HepG2 (cell line): ENCODE results near the gene BBS12. TPM values are rescaled to one million over a fixed set of nuclear protein-coding genes. Genes with fewer than 3 reads are reported as not detected.
A peak's percentile ranks its signal among the peaks of the same experiment; 100 is the strongest.

Experiments used
- ATAC-seq: fragments of 200-7000 bp; cut with Tn5 transposase; 3 replicates; pipeline ENCODE4 v1.9.1; 2020; ENCODE audit warnings: mild to moderate bottlenecking, moderate library complexity
- BruUV-seq: library from RNA; stranded (reverse); fragments of 400-500 nt; replicated peaks from 2 replicates; lab custom pipeline; 2021; lab: Mats Ljungman, UMichigan
- CTCF ChIA-PET: fragments of 300-600 bp; formaldehyde crosslinking; extraction: SDS; loops from one replicate; lab custom pipeline; 2021; ENCODE audit warnings: low total read pairs, inconsistent platforms, low intra/inter-chr PET ratio; lab: Yijun Ruan, JAX
- POLR2A ChIA-PET: fragments of 350-600 bp; sonication (Branson Sonifier 250); formaldehyde crosslinking; loops from one replicate; lab custom pipeline; 2020; ENCODE audit warnings: antibody characterized with exemption, inconsistent platforms; lab: Yijun Ruan, JAX
- DNase-seq: peaks from one replicate; pipeline ENCODE4 v3.0.0-alpha.2; 2015; ENCODE audit warnings: low spot score
- FAIRE-seq: peaks from 3 replicates; lab custom pipeline; 2011; peaks lifted over from hg19 to GRCh38; lab: Jason Lieb, UNC
- H2AFZ ChIP-seq: one replicate; pipeline ENCODE4 v1.6.1; 2011; ENCODE audit warnings: low read length, inconsistent platforms
- H3K27ac ChIP-seq: fragments of 300-600 bp; 3 replicates; pipeline ENCODE4 v1.8.0; 2011; ENCODE audit warnings: mixed run types, mild to moderate bottlenecking, mixed read lengths, low read length, inconsistent platforms; ENCODE audit not compliant: insufficient read depth; ENCODE audit errors: extremely low read length
- H3K27me3 ChIP-seq, 2 experiments: fragments of 200-600 bp in 1 of 2; 2 replicates in 1 of 2; 3 replicates in 1 of 2; pipeline versions ENCODE4 v1.6.0 to v1.8.0; 2011; ENCODE audit warnings: low read length in 2 of 2, mild to moderate bottlenecking in 2 of 2, moderate library complexity in 2 of 2, inconsistent platforms in 1 of 2; ENCODE audit not compliant: insufficient read depth in 2 of 2, control insufficient read depth in 1 of 2
- H3K36me3 ChIP-seq, 2 experiments: fragments of 200-600 bp in 1 of 2; replicated peaks in 1 of 2; 2 replicates in 1 of 2; 3 replicates in 1 of 2; pipeline versions ENCODE4 v1.5.1 to v1.8.0; 2011; ENCODE audit warnings: low read length in 2 of 2, inconsistent platforms in 1 of 2; ENCODE audit not compliant: insufficient read depth in 2 of 2, control insufficient read depth in 1 of 2
- H3K4me1 ChIP-seq: 2 replicates; pipeline ENCODE4 v1.5.1; 2012; ENCODE audit warnings: low read length, inconsistent platforms; ENCODE audit not compliant: insufficient read depth
- H3K4me2 ChIP-seq: 2 replicates; pipeline ENCODE4 v1.6.0; 2011; ENCODE audit warnings: low read depth, low read length, inconsistent platforms
- H3K4me3 ChIP-seq, 3 experiments: fragments of 200-600 bp in 1 of 3; sonication (generic), shearing (Covaris generic) in 1 of 3; replicated peaks in 1 of 3; 2 replicates each; pipeline ENCODE4 v1.5.1; 2011 to 2016; ENCODE audit warnings: low read length in 3 of 3, inconsistent platforms in 2 of 3, low read depth in 2 of 3, mild to moderate bottlenecking in 2 of 3, control low read depth in 1 of 3, mixed read lengths in 1 of 3; ENCODE audit not compliant: insufficient read depth in 1 of 3
- H3K79me2 ChIP-seq: one replicate; pipeline ENCODE4 v1.6.1; 2011; ENCODE audit warnings: low read length, inconsistent platforms; ENCODE audit not compliant: insufficient read depth
- H3K9ac ChIP-seq: 2 replicates; pipeline ENCODE4 v1.6.0; 2011; ENCODE audit warnings: mild to moderate bottlenecking, low read depth, low read length, inconsistent platforms; ENCODE audit not compliant: insufficient read depth
- H3K9me3 ChIP-seq: 2 replicates; pipeline ENCODE4 v1.5.1; 2012; ENCODE audit warnings: mild to moderate bottlenecking, low read length
- H4K20me1 ChIP-seq: 2 replicates; pipeline ENCODE4 v1.6.0; 2011; ENCODE audit warnings: inconsistent platforms, mild to moderate bottlenecking, low read length, moderate library complexity; ENCODE audit not compliant: insufficient read depth
- CHD4 ChIP-seq: fragments of 200-600 bp; sonication (generic); IDR thresholded peaks from 2 replicates; pipeline ENCODE4 v1.7.0; 2017; ENCODE audit warnings: mild to moderate bottlenecking, low read length, borderline replicate concordance
- GATAD2A ChIP-seq: IDR thresholded peaks from 2 replicates; pipeline ENCODE4 v1.6.1; 2016
- KMT2B ChIP-seq: IDR thresholded peaks from 2 replicates; pipeline ENCODE4 v1.6.1; 2016; ENCODE audit warnings: missing genetic modification reagents, missing compliant biosample characterization
- MZF1 ChIP-seq: sonication (generic); formaldehyde crosslinking; IDR thresholded peaks from 2 replicates; pipeline ENCODE4 v1.8.1; 2023; ENCODE audit warnings: mild to moderate bottlenecking, missing genetic modification reagents, borderline replicate concordance
- PLRG1 ChIP-seq: fragments of 450-650 bp; conservative IDR thresholded peaks from 2 replicates; pipeline ENCODE4 v1.6.1; 2016
- TP53 ChIP-seq: sonication (generic); formaldehyde crosslinking; conservative IDR thresholded peaks from 2 replicates; pipeline ENCODE4 v1.4.0; 2020; ENCODE audit warnings: missing genetic modification reagents
- ZIK1 ChIP-seq: sonication (generic); formaldehyde crosslinking; IDR thresholded peaks from 2 replicates; pipeline ENCODE4 v1.5.0; 2020; ENCODE audit warnings: mild to moderate bottlenecking, low read depth, missing genetic modification reagents, borderline replicate concordance
- ZNF274 ChIP-seq: sonication (generic); formaldehyde crosslinking; IDR thresholded peaks from 2 replicates; pipeline ENCODE4 v1.5.1; 2020; ENCODE audit warnings: mild to moderate bottlenecking, missing genetic modification reagents
- ZNF33A ChIP-seq: sonication (generic); formaldehyde crosslinking; IDR thresholded peaks from 2 replicates; pipeline ENCODE4 v1.5.1; 2020; ENCODE audit warnings: missing genetic modification reagents, mild to moderate bottlenecking, moderate library complexity, borderline replicate concordance
- ZNF362 ChIP-seq: sonication (generic); formaldehyde crosslinking; IDR thresholded peaks from 2 replicates; pipeline ENCODE4 v1.4.0; 2020; ENCODE audit warnings: missing genetic modification reagents, mild to moderate bottlenecking, borderline replicate concordance
- ZNF496 ChIP-seq: sonication (generic); formaldehyde crosslinking; IDR thresholded peaks from 2 replicates; pipeline ENCODE4 v1.8.1; 2023; ENCODE audit warnings: mild to moderate bottlenecking, moderate library complexity, missing genetic modification reagents; ENCODE audit not compliant: insufficient replicate concordance
- ZNF572 ChIP-seq: sonication (generic); formaldehyde crosslinking; IDR thresholded peaks from 2 replicates; pipeline ENCODE4 v1.5.1; 2020; ENCODE audit warnings: mild to moderate bottlenecking, missing genetic modification reagents
- ZNF652 ChIP-seq: IDR thresholded peaks from 2 replicates; pipeline ENCODE4 v1.6.1; 2016; ENCODE audit warnings: low read depth, borderline replicate concordance
- WGBS: methylation state at CpG from one replicate; pipeline ENCODE4 v1.1.6; 2017; ENCODE audit warnings: low lambda C conversion rate; 5-methylcytosine and 5-hydroxymethylcytosine counted together
- in situ Hi-C: cut with HindIII; loops from 2 replicates; pipeline ENCODE4 v1.10.0; 2017; ENCODE audit warnings: low pct_unique_long_range_greater_than_20kb; ENCODE audit not compliant: extremely low pct_ligation_motif_present
- intact Hi-C: fragments of 100-400 bp; cut with micrococcal nuclease; formaldehyde crosslinking; loops from one replicate; pipeline ENCODE4 v1.10.0; 2022; ENCODE audit not compliant: unreplicated experiment
- polyA plus RNA-seq, 8 experiments: library from polyadenylated mRNA; depleted of rRNA in 3 of 8; stranded (reverse) in 7 of 8; unstranded in 1 of 8; fragments of >200 nt; fragmentation: Illumina TruSeq in 4 of 8; extraction: Trizol in 4 of 8; gene quantifications; 2 replicates each; pipeline versions ENCODE4 v1.2.1 to v1.2.3, GENCODE V29; 2011 to 2016; ENCODE audit warnings: low read depth in 4 of 8, missing spikeins in 1 of 8, mixed read lengths in 1 of 8; ENCODE audit not compliant: insufficient read depth in 1 of 8
- total RNA-seq, 5 experiments: library from RNA; depleted of rRNA; stranded (reverse); fragments of >200 nt; fragmentation: Illumina TruSeq; extraction: Trizol; gene quantifications; 2 replicates each; pipeline ENCODE4 v1.2.3, GENCODE V29; 2016; ENCODE audit warnings: low read depth in 1 of 5

Gene BBS12
- total and polyA plus RNA-seq, 2 of the 13 experiments (the other 11 are each of a cell fraction or from before 2014, with no cell fraction given) = 0.32 to 1.7 TPM

- no peak for FAIRE-seq
- Histone ChIP-seq H2AFZ (peak overlapping the region; percentile 40), H3K27me3 (no peaks in the 10 kb centered on the region)
These were observed 44.4 kb downstream of the BBS12 start for GRCh38 chr4:122776916-122777315.

GRCh38 chr4:122777846-122778673 lies 45.6 kb downstream of the BBS12 start:
- Histone ChIP-seq H4K20me1 (no peaks in the 10 kb centered on the region), H3K9me3 (no peaks in the 10 kb centered on the region), H3K9ac (no peak overlapping the region), H3K27ac (no peak overlapping the region), H2AFZ (no peak overlapping the region), H3K4me1 (peaks cover 18% of the 10 kb centered on the region), H3K27me3 (no peaks in the 10 kb centered on the region), H3K4me3 (no peak overlapping the region), H3K4me2 (no peak overlapping the region), H3K79me2 (no peaks in the 10 kb centered on the region), H3K36me3 (no peaks in the 10 kb centered on the region)
- in situ Hi-C loops = no loop called here
- ATAC-seq (no peak), FAIRE-seq (no peak), DNase-seq (no peak)
- CTCF ChIA-PET = no interaction called here
- POLR2A ChIA-PET = no interaction called here
- intact Hi-C loops = no loop called here
- TF ChIP-seq GATAD2A (CRISPR knock-in tag) (no peak), ZNF362 (no peak), ZNF572 (no peak), ZNF496 (no peak), MZF1 (CRISPR knock-in tag) (no peak), PLRG1 (no peak), ZNF33A (no peak), ZNF274 (CRISPR knock-in tag) (no peak), ZNF652 (no peak), CHD4 (no peak)
- BruUV-seq = no TSS peak
- WGBS = 74% methylated on average over 7 of the region's 7 CpGs

More at GRCh38 chr4:122776916-122777315, 44.4 kb downstream of the BBS12 start:
- no peaks in the 10 kb centered on the region for H4K20me1 ChIP-seq
- TF ChIP-seq KMT2B (CRISPR knock-in tag) = no peak
- TF ChIP-seq ZIK1 (CRISPR knock-in tag) = no peak
- TF ChIP-seq TP53 (CRISPR knock-in tag) = peak; percentile 78; the same call in 1 of the 2 replicates
- no peak overlapping the region for H3K9ac ChIP-seq
- peaks cover 14% of the 10 kb centered on the region for H3K4me1 ChIP-seq
- BruUV-seq = no TSS peak
- in situ Hi-C loops = no loop called here
- intact Hi-C loops = no loop called here
- no peaks in the 10 kb centered on the region for H3K79me2 ChIP-seq
- DNase-seq (no peak), ATAC-seq (no peak)
- no peaks in the 10 kb centered on the region for H3K9me3 ChIP-seq
- ChIA-PET CTCF (no interaction called here), POLR2A (no interaction called here)
- no peak overlapping the region for H3K4me3 ChIP-seq
- H3K4me2 ChIP-seq = no peak overlapping the region
- H3K36me3 ChIP-seq = no peaks in the 10 kb centered on the region
- no peak overlapping the region for H3K27ac ChIP-seq
- 92% methylated on average over 4 of the region's 4 CpGs for WGBS
